22Rv1 (cell line): ENCODE measurements around the gene NEDD4L.

Source experiments
- CTCF ChIP-seq: fragments of 450-650 bp; IDR thresholded peaks from 2 replicates; pipeline ENCODE4 v1.5.1; 2017; ENCODE audit warnings: mild to moderate bottlenecking
- ZFX ChIP-seq: fragments of 450-650 bp; IDR thresholded peaks from 2 replicates; pipeline ENCODE4 v1.6.1; 2017; ENCODE audit warnings: antibody characterized with exemption, borderline replicate concordance

- TF ChIP-seq CTCF (no peak), ZFX (no peak)
These were observed 151.3 kb downstream of the NEDD4L start for GRCh38 chr18:58195278-58195765.
